Fibroblast of skin of back (primary cell): Measurements from ENCODE around the gene SGTA.

ENCODE experiments used
- DNase-seq: peaks from one replicate; pipeline ENCODE4 v3.0.0-alpha.2; 2013

SGTA gene

GRCh38 chr19:2809387-2810140, 26.5 kb upstream of the SGTA start:
- DNase-seq, result no peak

GRCh38 chr19:2808129-2808941, 25.3 kb upstream of the SGTA start:
- no peak for DNase-seq

- no peak for DNase-seq
Measured at GRCh38 chr19:2807379-2808128, 24.5 kb upstream of the SGTA start.

GRCh38 chr19:2806736-2807378, 23.8 kb upstream of the SGTA start:
- no peak for DNase-seq

- DNase-seq, result no peak
Measured at GRCh38 chr19:2805991-2806649, 23.0 kb upstream of the SGTA start.

- DNase-seq, result no peak
Measured at GRCh38 chr19:2805261-2805900, 22.3 kb upstream of the SGTA start.

- no peak for DNase-seq
Measured at GRCh38 chr19:2804156-2805004, 21.3 kb upstream of the SGTA start.

- no peak for DNase-seq
Measured at GRCh38 chr19:2803486-2804155, 20.5 kb upstream of the SGTA start.

- DNase-seq, result no peak
Measured at GRCh38 chr19:2802826-2803225, 19.8 kb upstream of the SGTA start.

GRCh38 chr19:2800506-2800905, 17.4 kb upstream of the SGTA start:
- no peak for DNase-seq

- no peak for DNase-seq
Measured at GRCh38 chr19:2799273-2800020, 16.4 kb upstream of the SGTA start.

GRCh38 chr19:2798733-2799132, 15.7 kb upstream of the SGTA start:
- peak; percentile 12 for DNase-seq

GRCh38 chr19:2798158-2798685, 15.1 kb upstream of the SGTA start:
- no peak for DNase-seq

GRCh38 chr19:2797280-2797679, 14.2 kb upstream of the SGTA start:
- no peak for DNase-seq

- DNase-seq, result no peak
Measured at GRCh38 chr19:2796659-2797266, 13.7 kb upstream of the SGTA start.

- no peak for DNase-seq
Measured at GRCh38 chr19:2795827-2796658, 13.0 kb upstream of the SGTA start.

GRCh38 chr19:2793577-2793976, 10.5 kb upstream of the SGTA start:
- no peak for DNase-seq

GRCh38 chr19:2793126-2793525, 10.1 kb upstream of the SGTA start:
- no peak for DNase-seq
